ENCODE data around the gene TMEM253. TPM values are rescaled to one million over a fixed set of nuclear protein-coding genes. Genes with fewer than 3 reads are reported as not detected.

The TMEM253 gene
- total RNA-seq, 1 donor from 2014 or later = 1.4 TPM

- Histone ChIP-seq H3K27ac (ENCODE audit: low read depth, low read length) (peak overlapping the region; percentile 97), H3K4me3 (ENCODE audit: insufficient read depth, low read depth, low read length) (peak overlapping the region; percentile 62), H3K79me2 (ENCODE audit: insufficient read depth, low read length) (peaks cover 49% of the 10 kb centered on the region), H3K4me1 (ENCODE audit: insufficient read depth, low read length) (peaks cover 32% of the 10 kb centered on the region), H3K9ac (ENCODE audit: low read length) (peak overlapping the region; percentile 98), H4K20me1 (ENCODE audit: insufficient read depth, low read length) (peaks cover 49% of the 10 kb centered on the region), H3K4me2 (ENCODE audit: low read length) (peak overlapping the region; percentile 99), H3K36me3 (ENCODE audit: insufficient read depth, low read length) (peaks cover 31% of the 10 kb centered on the region), H2AFZ (ENCODE audit: low read depth, low read length) (no peak overlapping the region), H3K27me3 (ENCODE audit: insufficient read depth, low read length) (no peaks in the 10 kb centered on the region), H3K9me3 (ENCODE audit: insufficient read depth, low read depth, low read length) (no peaks in the 10 kb centered on the region)
- TF ChIP-seq CTCF (IDR thresholded peaks at IDR 0.05; ENCODE audit: insufficient read depth, low read depth, low read length) = no peak
- no peak for TF ChIP-seq EZH2 (IDR thresholded peaks at IDR 0.05; ENCODE audit: insufficient read depth, low read length)
- H3K27me3 Mint-ChIP-seq (ENCODE audit: low read depth, unreplicated experiment) = no peaks in the 10 kb centered on the region
- no peaks in the 10 kb centered on the region for H3K9me3 Mint-ChIP-seq (ENCODE audit: unreplicated experiment)
- DNase-seq (ENCODE audit: low read depth) (peak; percentile 68), FAIRE-seq (peak; percentile 67)
- H3K4me3 Mint-ChIP-seq (ENCODE audit: unreplicated experiment) = peak overlapping the region; percentile 94
- H3K36me3 Mint-ChIP-seq (ENCODE audit: low read depth, unreplicated experiment) = peaks cover 21% of the 10 kb centered on the region
- peak overlapping the region; percentile 98 for H3K27ac Mint-ChIP-seq (ENCODE audit: unreplicated experiment)
- H3K4me1 Mint-ChIP-seq (ENCODE audit: low read depth, unreplicated experiment) = peaks cover 26% of the 10 kb centered on the region
Measured at GRCh38 chr14:21072031-21072473, 28.8 kb upstream of the TMEM253 start.

GRCh38 chr14:21072781-21073339, 28.0 kb upstream of the TMEM253 start:
- DNase-seq (ENCODE audit: low read depth) (no peak), FAIRE-seq (no peak)
- peak overlapping the region; percentile 98 for H3K27ac Mint-ChIP-seq (ENCODE audit: unreplicated experiment)
- H3K36me3 Mint-ChIP-seq (ENCODE audit: low read depth, unreplicated experiment) = peaks cover 21% of the 10 kb centered on the region
- Histone ChIP-seq H3K27ac (ENCODE audit: low read depth, low read length) (peak overlapping the region; percentile 97), H3K36me3 (ENCODE audit: insufficient read depth, low read length) (peaks cover 38% of the 10 kb centered on the region), H2AFZ (ENCODE audit: low read depth, low read length) (no peak overlapping the region), H3K27me3 (ENCODE audit: insufficient read depth, low read length) (no peaks in the 10 kb centered on the region), H3K4me2 (ENCODE audit: low read length) (peak overlapping the region; percentile 99), H3K79me2 (ENCODE audit: insufficient read depth, low read length) (peaks cover 49% of the 10 kb centered on the region), H3K9ac (ENCODE audit: low read length) (peak overlapping the region; percentile 98), H3K9me3 (ENCODE audit: insufficient read depth, low read depth, low read length) (no peaks in the 10 kb centered on the region), H3K4me1 (ENCODE audit: insufficient read depth, low read length) (peaks cover 32% of the 10 kb centered on the region), H4K20me1 (ENCODE audit: insufficient read depth, low read length) (peaks cover 57% of the 10 kb centered on the region), H3K4me3 (ENCODE audit: insufficient read depth, low read depth, low read length) (peak overlapping the region; percentile 62)
- H3K27me3 Mint-ChIP-seq (ENCODE audit: low read depth, unreplicated experiment) = no peaks in the 10 kb centered on the region
- TF ChIP-seq CTCF (IDR thresholded peaks at IDR 0.05; ENCODE audit: insufficient read depth, low read depth, low read length) (no peak), EZH2 (IDR thresholded peaks at IDR 0.05; ENCODE audit: insufficient read depth, low read length) (no peak)
- H3K4me1 Mint-ChIP-seq (ENCODE audit: low read depth, unreplicated experiment) = peaks cover 21% of the 10 kb centered on the region
- H3K4me3 Mint-ChIP-seq (ENCODE audit: unreplicated experiment) = peak overlapping the region; percentile 94
- H3K9me3 Mint-ChIP-seq (ENCODE audit: unreplicated experiment) = no peaks in the 10 kb centered on the region

- H3K4me1 Mint-ChIP-seq (ENCODE audit: low read depth, unreplicated experiment) = peaks cover 17% of the 10 kb centered on the region
- no peak overlapping the region for H3K27ac ChIP-seq (ENCODE audit: low read depth, low read length)
- H3K4me2 ChIP-seq (ENCODE audit: low read length) = no peak overlapping the region
- peaks cover 67% of the 10 kb centered on the region for H4K20me1 ChIP-seq (ENCODE audit: insufficient read depth, low read length)
- H3K79me2 ChIP-seq (ENCODE audit: insufficient read depth, low read length) = peaks cover 49% of the 10 kb centered on the region
- H3K9me3 Mint-ChIP-seq (ENCODE audit: unreplicated experiment) = no peaks in the 10 kb centered on the region
- DNase-seq (ENCODE audit: low read depth) (no peak), FAIRE-seq (no peak)
- TF ChIP-seq EZH2 (IDR thresholded peaks at IDR 0.05; ENCODE audit: insufficient read depth, low read length) = no peak
- TF ChIP-seq CTCF (IDR thresholded peaks at IDR 0.05; ENCODE audit: insufficient read depth, low read depth, low read length) = no peak
- H3K27me3 Mint-ChIP-seq (ENCODE audit: low read depth, unreplicated experiment) = no peaks in the 10 kb centered on the region
- H3K27ac Mint-ChIP-seq (ENCODE audit: unreplicated experiment) = no peak overlapping the region
- H3K27me3 ChIP-seq (ENCODE audit: insufficient read depth, low read length) = no peaks in the 10 kb centered on the region
- H3K4me1 ChIP-seq (ENCODE audit: insufficient read depth, low read length) = peaks cover 28% of the 10 kb centered on the region
- peaks cover 21% of the 10 kb centered on the region for H3K36me3 Mint-ChIP-seq (ENCODE audit: low read depth, unreplicated experiment)
- H3K4me3 Mint-ChIP-seq (ENCODE audit: unreplicated experiment) = no peak overlapping the region
- H3K4me3 ChIP-seq (ENCODE audit: insufficient read depth, low read depth, low read length) = no peak overlapping the region
- no peak overlapping the region for H3K9ac ChIP-seq (ENCODE audit: low read length)
- peaks cover 46% of the 10 kb centered on the region for H3K36me3 ChIP-seq (ENCODE audit: insufficient read depth, low read length)
- no peak overlapping the region for H2AFZ ChIP-seq (ENCODE audit: low read depth, low read length)
- H3K9me3 ChIP-seq (ENCODE audit: insufficient read depth, low read depth, low read length) = no peaks in the 10 kb centered on the region
Measured at GRCh38 chr14:21073921-21074320, 26.9 kb upstream of the TMEM253 start.

Measured in astrocyte (in vitro differentiated cells and primary cell).